MCF 10A (cell line): ENCODE measurements around the gene CENPK. TPM values are rescaled to one million over a fixed set of nuclear protein-coding genes. Genes with fewer than 3 reads are reported as not detected.
A peak's percentile ranks its signal among the peaks of the same experiment; 100 is the strongest.

Experiments used
- BruUV-seq: library from RNA; stranded (reverse); fragments of 400-500 nt; replicated peaks from 2 replicates; lab custom pipeline; 2021; lab: Mats Ljungman, UMichigan
- CTCF ChIA-PET: fragments of 300-600 bp; sonication (Branson Sonifier 250); formaldehyde crosslinking; extraction: SDS; loops from one replicate; lab custom pipeline; 2021; ENCODE audit warnings: antibody characterized with exemption, inconsistent platforms; lab: Yijun Ruan, JAX
- POLR2A ChIA-PET: fragments of 300-600, 350-650 bp; sonication (Branson Sonifier 250); formaldehyde crosslinking; extraction: SDS; loops from one replicate; lab custom pipeline; 2020; ENCODE audit warnings: antibody characterized with exemption, inconsistent platforms; lab: Yijun Ruan, JAX
- DNase-seq: peaks from one replicate; pipeline ENCODE4 v3.0.0-alpha.2; 2018; ENCODE audit not compliant: unreplicated experiment
- H3K27ac Mint-ChIP-seq: one replicate; pipeline ENCODE4 v1.8.0; 2022; ENCODE audit warnings: mild to moderate bottlenecking, low read depth, mixed read lengths; ENCODE audit not compliant: unreplicated experiment
- H3K27me3 Mint-ChIP-seq: one replicate; pipeline ENCODE4 v1.8.0; 2022; ENCODE audit warnings: mixed read lengths; ENCODE audit not compliant: insufficient read depth, unreplicated experiment
- H3K36me3 Mint-ChIP-seq: one replicate; pipeline ENCODE4 v1.8.0; 2022; ENCODE audit warnings: mild to moderate bottlenecking, moderate library complexity, mixed read lengths; ENCODE audit not compliant: insufficient read depth, unreplicated experiment
- H3K4me1 Mint-ChIP-seq: one replicate; pipeline ENCODE4 v1.8.0; 2022; ENCODE audit warnings: mixed read lengths; ENCODE audit not compliant: insufficient read depth, unreplicated experiment
- H3K4me3 Mint-ChIP-seq: one replicate; pipeline ENCODE4 v1.8.0; 2022; ENCODE audit warnings: mild to moderate bottlenecking, moderate library complexity, mixed read lengths; ENCODE audit not compliant: unreplicated experiment
- H3K9me3 Mint-ChIP-seq: one replicate; pipeline ENCODE4 v1.8.0; 2022; ENCODE audit warnings: mixed read lengths; ENCODE audit not compliant: unreplicated experiment
- intact Hi-C: fragments of 100-400 bp; cut with micrococcal nuclease; formaldehyde crosslinking; loops from 2 replicates; pipeline ENCODE4 v1.14.1; 2022
- total RNA-seq: library from RNA; stranded (reverse); gene quantifications from 2 replicates; pipeline ENCODE4 v1.2.3, GENCODE V29; 2022
- TF ChIP-seq, protein P1 (sequence below): fragments of 200-600 bp; IDR thresholded peaks from one replicate; pipeline ENCODE4 v1.8.0; 2022; ENCODE audit warnings: antibody characterized with exemption, mild to moderate bottlenecking; ENCODE audit not compliant: unreplicated experiment

CENPK gene
- total RNA-seq, 1 experiment from 2014 or later = 15.3 TPM

DNA sequence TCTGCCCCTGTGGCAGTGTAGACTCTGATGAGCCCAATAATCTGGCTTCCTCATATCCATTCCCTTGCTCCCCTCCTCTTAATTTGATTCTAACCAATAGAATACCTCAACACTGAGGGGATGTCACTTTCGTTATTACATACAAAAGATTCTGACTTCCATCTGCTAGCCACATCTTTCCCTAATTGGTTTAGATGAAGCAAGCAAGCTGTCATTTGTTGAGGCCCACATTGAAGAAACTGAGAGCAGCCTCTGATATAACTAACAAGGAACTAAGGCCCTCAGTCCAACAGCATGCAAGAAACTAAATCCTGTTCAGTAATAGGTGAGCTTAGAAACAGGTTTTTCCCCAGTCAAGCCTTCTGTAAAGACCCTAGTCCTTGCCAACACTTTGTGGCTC is 87.1 kb downstream of the CENPK start:
- Mint-ChIP-seq H3K36me3 (no peaks in the 10 kb centered on the region), H3K4me1 (peaks cover 14% of the 10 kb centered on the region), H3K9me3 (no peaks in the 10 kb centered on the region), H3K27ac (peak overlapping the region; percentile 46), H3K4me3 (no peak overlapping the region), H3K27me3 (no peaks in the 10 kb centered on the region)
- TF ChIP-seq, protein P1, sequence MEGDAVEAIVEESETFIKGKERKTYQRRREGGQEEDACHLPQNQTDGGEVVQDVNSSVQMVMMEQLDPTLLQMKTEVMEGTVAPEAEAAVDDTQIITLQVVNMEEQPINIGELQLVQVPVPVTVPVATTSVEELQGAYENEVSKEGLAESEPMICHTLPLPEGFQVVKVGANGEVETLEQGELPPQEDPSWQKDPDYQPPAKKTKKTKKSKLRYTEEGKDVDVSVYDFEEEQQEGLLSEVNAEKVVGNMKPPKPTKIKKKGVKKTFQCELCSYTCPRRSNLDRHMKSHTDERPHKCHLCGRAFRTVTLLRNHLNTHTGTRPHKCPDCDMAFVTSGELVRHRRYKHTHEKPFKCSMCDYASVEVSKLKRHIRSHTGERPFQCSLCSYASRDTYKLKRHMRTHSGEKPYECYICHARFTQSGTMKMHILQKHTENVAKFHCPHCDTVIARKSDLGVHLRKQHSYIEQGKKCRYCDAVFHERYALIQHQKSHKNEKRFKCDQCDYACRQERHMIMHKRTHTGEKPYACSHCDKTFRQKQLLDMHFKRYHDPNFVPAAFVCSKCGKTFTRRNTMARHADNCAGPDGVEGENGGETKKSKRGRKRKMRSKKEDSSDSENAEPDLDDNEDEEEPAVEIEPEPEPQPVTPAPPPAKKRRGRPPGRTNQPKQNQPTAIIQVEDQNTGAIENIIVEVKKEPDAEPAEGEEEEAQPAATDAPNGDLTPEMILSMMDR = no peak
- intact Hi-C loops = no loop called here
- DNase-seq = no peak
- ChIA-PET POLR2A (no interaction called here), CTCF (interaction anchor here (0.5 to 1.0 kb wide), 3 partner anchors 88 to 665 kb away, joined by 3 to 6 read pairs (median 3); partner anchors contain the start of genes CENPK and PPWD1)
- BruUV-seq = no TSS peak

DNA sequence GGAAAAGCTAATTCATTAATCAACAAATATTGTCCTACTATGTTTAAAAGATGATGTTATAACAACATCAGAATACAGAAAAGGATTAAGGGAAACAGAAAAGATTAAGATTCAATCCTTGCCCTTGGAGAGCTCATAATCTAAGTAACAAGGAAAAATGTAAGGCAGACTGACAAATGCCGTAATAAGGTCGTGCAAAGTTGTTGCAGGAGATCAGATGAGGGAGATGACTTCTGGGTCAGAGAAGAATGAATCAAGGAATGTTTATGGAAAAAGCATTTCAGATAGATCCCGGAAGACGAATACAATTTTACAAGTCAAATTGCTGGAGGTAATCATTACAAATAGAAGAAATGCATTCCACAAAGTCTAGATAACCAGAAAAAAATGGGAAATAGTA is 87.6 kb downstream of the CENPK start:
- DNase-seq = no peak
- TF ChIP-seq, protein P1 = no peak
- CTCF ChIA-PET = no interaction called here

DNA sequence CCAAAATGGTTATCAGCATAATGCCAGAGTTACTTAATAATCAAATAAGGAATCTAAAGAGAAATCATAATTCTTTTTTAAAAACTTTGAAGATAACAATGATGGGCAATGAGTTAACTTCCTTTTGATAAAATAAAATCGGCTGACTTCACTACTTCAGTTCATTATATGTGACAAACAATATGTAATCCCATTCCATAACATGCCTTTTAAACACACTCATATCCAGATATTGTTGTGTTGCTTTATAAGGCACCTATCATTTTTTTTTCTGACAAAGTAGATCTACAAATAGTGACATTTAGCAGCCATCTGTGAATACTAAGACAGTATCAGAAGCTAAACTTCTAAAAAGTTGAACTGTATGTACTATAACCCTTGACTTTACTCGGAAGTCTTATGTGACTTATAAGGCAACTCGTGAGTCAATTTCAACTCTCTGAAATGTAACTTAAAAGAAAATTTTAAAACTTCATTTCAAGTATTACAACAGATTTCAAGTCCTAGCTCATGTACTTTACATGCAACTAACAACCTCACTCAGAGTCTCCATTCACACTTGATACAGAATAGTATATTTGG is 88.7 kb downstream of the CENPK start:
- POLR2A ChIA-PET = interaction anchor here (0.5 kb wide), 1 partner anchor 373 kb away, joined by 6 read pairs; no protein-coding TSS in a partner anchor
- no peak for DNase-seq
- TF ChIP-seq, protein P1 = no peak
- intact Hi-C loops = no loop called here
- CTCF ChIA-PET = no interaction called here
- H3K9me3 Mint-ChIP-seq = no peaks in the 10 kb centered on the region
- peaks cover 16% of the 10 kb centered on the region for H3K4me1 Mint-ChIP-seq
- no peak overlapping the region for H3K4me3 Mint-ChIP-seq
- BruUV-seq = no TSS peak
- H3K27me3 Mint-ChIP-seq = no peaks in the 10 kb centered on the region
- H3K27ac Mint-ChIP-seq = no peak overlapping the region
- H3K36me3 Mint-ChIP-seq = peaks cover 3% of the 10 kb centered on the region

More for the DNA sequence above, 87.6 kb downstream of the CENPK start:
- H3K4me3 Mint-ChIP-seq = no peak overlapping the region
- no peak overlapping the region for H3K27ac Mint-ChIP-seq
- POLR2A ChIA-PET = no interaction called here
- no peaks in the 10 kb centered on the region for H3K27me3 Mint-ChIP-seq
- no peaks in the 10 kb centered on the region for H3K36me3 Mint-ChIP-seq
- intact Hi-C loops = no loop called here
- no peaks in the 10 kb centered on the region for H3K9me3 Mint-ChIP-seq
- peaks cover 14% of the 10 kb centered on the region for H3K4me1 Mint-ChIP-seq
- BruUV-seq = no TSS peak

DNA sequence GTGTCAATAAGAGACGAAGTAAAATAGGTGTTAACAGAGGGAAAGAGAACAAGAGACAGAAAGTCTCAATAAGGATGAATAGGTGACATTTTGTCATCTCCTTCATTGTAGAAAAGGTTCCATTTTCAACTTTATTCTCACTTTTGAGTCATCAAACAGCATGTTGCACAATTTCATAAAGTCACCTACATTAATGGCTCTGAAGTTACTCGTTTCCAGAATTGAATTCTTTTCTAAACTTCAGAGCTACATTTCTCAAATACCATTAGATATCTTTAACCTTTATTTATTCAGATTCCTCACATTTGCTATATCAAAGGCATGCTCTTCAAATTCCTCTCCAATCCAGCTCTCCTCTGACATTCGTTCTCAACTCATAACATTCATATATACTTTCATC is 94.3 kb downstream of the CENPK start:
- Mint-ChIP-seq H3K36me3 (peaks cover 7% of the 10 kb centered on the region), H3K4me3 (no peak overlapping the region), H3K27ac (no peak overlapping the region), H3K4me1 (peaks cover 9% of the 10 kb centered on the region), H3K27me3 (no peaks in the 10 kb centered on the region), H3K9me3 (no peaks in the 10 kb centered on the region)
- BruUV-seq = no TSS peak
- intact Hi-C loops = no loop called here
- TF ChIP-seq, protein P1 = no peak
- ChIA-PET CTCF (interaction anchor here (0.7 kb wide), 1 partner anchor 17 kb away, joined by 3 read pairs; no protein-coding TSS in a partner anchor), POLR2A (interaction anchor here (0.5 to 1.2 kb wide), 3 partner anchors 14 to 492 kb away, joined by 3 to 4 read pairs (median 3); no protein-coding TSS in a partner anchor)
- no peak for DNase-seq

Other genes starting within 250 kb of the CENPK start
- gene ADAMTS6, start 81.2 kb downstream of the CENPK start, total RNA-seq = 17.8 and 19.5 TPM in 2 replicates
- gene PPWD1, start 128 bp upstream of the CENPK start, total RNA-seq = 32.7 and 43.3 TPM in 2 replicates
- 14.1 and 16.0 TPM in 2 replicates for gene TRIM23, start 61.2 kb upstream of the CENPK start, total RNA-seq
- gene SHLD3, start 61.9 kb upstream of the CENPK start, total RNA-seq = 3.0 and 3.7 TPM in 2 replicates
- gene TRAPPC13, start 61.9 kb upstream of the CENPK start, total RNA-seq = 28.4 and 39.9 TPM in 2 replicates
- gene SGTB, start 158.9 kb upstream of the CENPK start, total RNA-seq = 15.8 and 27.6 TPM in 2 replicates
- 24.6 and 42.1 TPM in 2 replicates for gene NLN, start 159.0 kb upstream of the CENPK start, total RNA-seq